NOMO-1 treated with dmso at 0.1 percent for 144 hours (cell line): ENCODE data around the gene OR52E1.

Experiments used
- DNase-seq: peaks from one replicate; lab custom pipeline; 2025; ENCODE audit not compliant: unreplicated experiment; lab: John Stamatoyannopoulos, UW

OR52E1 gene

DNA sequence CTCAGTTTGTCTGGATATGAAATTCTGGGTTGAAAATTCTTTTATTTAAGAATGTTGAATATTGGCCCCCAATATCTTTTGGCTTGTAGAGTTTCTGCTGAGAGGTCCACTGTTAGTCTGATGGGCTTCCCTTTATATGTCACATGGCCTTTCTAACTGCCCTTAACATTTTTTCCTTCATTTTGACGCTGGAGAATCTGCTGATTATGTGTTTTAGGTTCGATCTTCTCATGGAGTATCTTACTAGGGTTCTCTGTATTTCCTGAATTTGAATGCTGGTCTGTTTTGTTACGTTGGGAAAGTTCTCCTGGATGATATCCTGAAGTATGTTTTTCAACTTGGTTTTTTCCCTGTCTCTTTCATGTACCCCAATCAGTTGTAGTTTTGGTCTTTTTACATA is 46.0 kb downstream of the OR52E1 start:
- DNase-seq: no peak

DNA sequence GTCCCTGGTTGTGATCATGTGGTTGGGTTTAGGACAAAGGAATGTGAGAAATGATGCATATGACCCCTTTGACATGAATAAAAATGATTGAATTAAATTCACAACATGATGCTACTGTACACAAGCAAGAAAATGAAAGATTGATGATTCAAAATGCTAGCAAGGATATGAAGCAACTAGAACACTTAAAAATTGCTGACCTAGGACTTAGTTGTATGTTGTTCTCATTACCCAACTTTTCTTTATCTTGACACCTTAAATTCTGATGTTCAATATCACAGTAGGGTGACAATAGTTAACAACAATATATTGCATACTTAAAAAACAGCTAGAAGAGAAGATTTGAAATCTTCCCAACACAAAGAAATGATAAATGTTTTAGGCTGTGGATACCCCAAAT is 48.2 kb downstream of the OR52E1 start:
- no peak for DNase-seq

DNA sequence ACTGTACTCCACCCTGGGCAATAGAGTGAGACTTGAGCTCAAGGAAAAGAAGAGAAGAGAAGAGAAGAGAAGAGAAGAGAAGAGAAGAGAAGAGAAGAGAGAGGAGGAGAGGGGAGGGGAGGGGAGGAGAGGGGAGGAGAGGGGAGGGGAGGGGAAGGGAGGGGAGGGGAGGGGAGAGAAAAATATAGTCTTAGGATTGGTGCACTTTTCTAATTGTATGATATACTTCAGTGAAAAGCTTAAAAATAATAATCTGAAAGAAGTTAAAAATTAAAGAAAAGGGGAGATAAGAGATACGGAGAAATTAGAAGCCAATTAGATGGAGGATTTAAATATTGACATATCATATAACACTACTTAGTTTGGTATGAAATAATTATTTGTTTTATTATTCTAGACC is 49.5 kb downstream of the OR52E1 start:
- DNase-seq: no peak
